Muscle of leg (tissue), 11 donors: Measurements from ENCODE around the gene NAA30. TPM values are rescaled to one million over a fixed set of nuclear protein-coding genes. Genes with fewer than 3 reads are reported as not detected.
A peak's percentile ranks its signal among the peaks of the same experiment; 100 is the strongest.
"Not testable (repeated sequence)": the region's sequence is repeated elsewhere in the genome, so short reads cannot be mapped to it uniquely, and the experiment has no call there.

Experiments used
- DNase-seq: peaks from one replicate; pipeline ENCODE4 v3.0.0; 2013
- H3K27ac ChIP-seq: one replicate; pipeline ENCODE4 v1.5.1; 2013; ENCODE audit warnings: mild to moderate bottlenecking, low read length, control low read depth
- H3K27me3 ChIP-seq: one replicate; pipeline ENCODE4 v1.6.1; 2013; ENCODE audit warnings: low read length; ENCODE audit not compliant: control insufficient read depth, insufficient read depth
- H3K36me3 ChIP-seq: one replicate; pipeline ENCODE4 v1.6.1; 2013; ENCODE audit warnings: low read length; ENCODE audit not compliant: control insufficient read depth, insufficient read depth
- H3K4me1 ChIP-seq: one replicate; pipeline ENCODE4 v1.6.1; 2013; ENCODE audit warnings: low read length; ENCODE audit not compliant: control insufficient read depth, insufficient read depth
- H3K4me3 ChIP-seq: one replicate; pipeline ENCODE4 v1.5.1; 2013; ENCODE audit warnings: low read length, control low read depth
- H3K9me3 ChIP-seq: replicated peaks from 2 replicates; pipeline ENCODE4 v1.6.1; 2013; ENCODE audit warnings: low read depth, low read length; ENCODE audit not compliant: control insufficient read depth
- WGBS: methylation state at CpG from one replicate; pipeline ENCODE4 v1.1.5; 2013; ENCODE audit warnings: missing lambda C conversion rate; ENCODE audit not compliant: insufficient coverage; 5-methylcytosine and 5-hydroxymethylcytosine counted together
- polyA plus RNA-seq, 8 donors: library from polyadenylated mRNA; unstranded; fragments of 120-200 nt; gene quantifications; one replicate each; pipeline versions ENCODE4 v1.2.1 to v1.2.3, GENCODE V29; 2013; ENCODE audit warnings: inconsistent platforms in 1 of 8, low replicate concordance in 1 of 8; ENCODE audit not compliant: insufficient read length in 8 of 8, insufficient read depth in 1 of 8
- total RNA-seq: library from RNA; stranded (reverse); fragments of 120-200 nt; gene quantifications from one replicate; pipeline ENCODE4 v1.2.4, GENCODE V29; 2013

Gene NAA30
- total and polyA plus RNA-seq, 9 donors = 15.8 to 25.0 (median 22.3) TPM

DNA sequence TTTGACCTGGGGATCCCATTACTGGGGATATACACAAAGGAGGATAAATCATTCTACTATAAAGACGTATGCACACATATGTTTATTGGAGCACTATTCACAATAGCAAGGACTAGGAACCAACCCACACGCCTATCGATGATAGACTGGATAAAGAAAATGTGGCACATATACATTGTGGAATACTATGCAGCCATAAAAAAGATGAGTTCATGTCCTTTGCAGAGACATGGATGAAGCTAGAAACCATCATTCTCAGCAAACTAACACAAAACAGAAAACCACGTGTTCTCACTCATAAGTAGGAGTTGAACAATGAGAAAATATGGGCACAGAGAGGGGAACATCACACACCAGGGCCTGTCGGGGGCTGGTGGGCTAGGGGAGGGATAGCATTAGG is 20.2 kb upstream of the NAA30 start:
- not testable (repeated sequence) for H3K4me3 ChIP-seq, H3K27me3 ChIP-seq, H3K4me1 ChIP-seq, H3K9me3 ChIP-seq, H3K27ac ChIP-seq, DNase-seq, H3K36me3 ChIP-seq
- WGBS = no CpG with 5 or more reads among the region's 5 CpGs

DNA sequence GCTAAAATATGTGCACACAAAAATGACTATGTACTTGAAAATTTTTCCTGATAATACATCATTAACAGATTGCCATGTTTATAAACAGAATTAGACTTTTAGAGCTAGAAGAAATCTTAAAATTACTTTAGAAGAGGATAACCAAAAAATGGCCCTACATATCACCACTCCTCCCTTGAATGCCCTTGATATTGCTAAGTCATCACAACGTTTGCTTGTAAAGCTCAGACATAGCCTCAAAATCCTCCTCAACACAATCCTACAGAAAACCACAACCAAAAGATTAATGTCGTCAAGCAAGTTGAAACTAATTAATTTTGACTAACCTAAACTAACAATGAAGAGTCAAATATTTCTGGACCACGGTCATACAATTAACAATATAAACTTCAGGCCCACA is 19.4 kb upstream of the NAA30 start:
- H3K36me3 ChIP-seq = no peaks in the 10 kb centered on the region
- H3K27ac ChIP-seq = no peak overlapping the region
- H3K4me3 ChIP-seq = no peak overlapping the region
- H3K27me3 ChIP-seq = peaks cover 2% of the 10 kb centered on the region
- no CpG with 5 or more reads among the region's 3 CpGs for WGBS
- no peaks in the 10 kb centered on the region for H3K4me1 ChIP-seq
- no peaks in the 10 kb centered on the region for H3K9me3 ChIP-seq
- no peak for DNase-seq

DNA sequence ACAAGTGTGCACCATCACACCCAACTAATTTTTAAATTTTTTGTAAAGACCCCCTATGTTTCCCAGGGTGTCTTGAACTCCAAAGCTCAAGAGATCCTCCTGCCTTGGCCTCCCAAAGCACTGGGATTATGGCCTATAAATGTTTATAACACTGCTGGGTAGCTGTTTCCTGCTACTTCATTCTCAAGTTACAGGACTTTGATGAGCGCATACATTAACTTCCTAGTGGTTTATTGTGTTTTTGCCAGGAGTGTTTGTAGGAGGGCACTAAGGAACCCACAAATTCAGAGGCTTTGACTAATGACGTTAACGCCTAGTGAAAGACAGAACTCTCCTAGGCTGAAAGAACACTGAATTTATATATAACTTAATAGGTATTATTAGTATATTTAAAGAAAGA is 15.2 kb upstream of the NAA30 start:
- Histone ChIP-seq H3K4me3 (no peak overlapping the region), H3K27me3 (no peaks in the 10 kb centered on the region), H3K27ac (no peak overlapping the region), H3K9me3 (no peaks in the 10 kb centered on the region), H3K4me1 (no peaks in the 10 kb centered on the region), H3K36me3 (no peaks in the 10 kb centered on the region)
- no peak for DNase-seq
- WGBS = no CpG with 5 or more reads among the region's 3 CpGs

- Histone ChIP-seq H3K27me3 (no peaks in the 10 kb centered on the region), H3K9me3 (no peaks in the 10 kb centered on the region), H3K36me3 (no peaks in the 10 kb centered on the region), H3K4me1 (no peaks in the 10 kb centered on the region), H3K4me3 (no peak overlapping the region), H3K27ac (no peak overlapping the region)
- no peak for DNase-seq
Observed at GRCh38 chr14:57378661-57379060, 11.7 kb upstream of the NAA30 start.

- Histone ChIP-seq H3K4me3 (no peak overlapping the region), H3K36me3 (no peaks in the 10 kb centered on the region), H3K27me3 (no peaks in the 10 kb centered on the region), H3K27ac (no peak overlapping the region), H3K9me3 (no peaks in the 10 kb centered on the region), H3K4me1 (no peaks in the 10 kb centered on the region)
- 82% methylated on average over 2 of the region's 3 CpGs for WGBS
- no peak for DNase-seq
Observed at GRCh38 chr14:57380935-57381334, 9.5 kb upstream of the NAA30 start.

DNA sequence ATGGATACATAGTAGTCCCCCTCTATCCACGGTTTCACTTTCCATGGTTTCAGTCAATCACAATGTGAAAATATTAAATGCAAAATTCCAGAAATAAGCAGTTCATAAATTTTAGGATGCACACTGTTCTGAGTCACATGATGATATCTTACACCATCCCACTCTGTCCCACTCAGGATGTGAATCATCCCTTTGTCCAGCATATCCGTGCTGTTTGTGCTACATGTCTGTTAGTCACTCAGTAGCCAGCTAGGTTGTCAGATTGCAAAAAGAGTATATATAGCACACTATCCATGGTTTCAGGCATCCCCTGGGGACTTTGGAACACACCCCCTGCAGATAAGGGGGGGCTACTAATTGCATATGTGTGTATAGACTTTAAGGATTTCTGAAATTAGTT is 8.1 kb upstream of the NAA30 start:
- H3K27me3 ChIP-seq = no peaks in the 10 kb centered on the region
- no CpG with 5 or more reads among the region's 2 CpGs for WGBS
- H3K9me3 ChIP-seq = no peaks in the 10 kb centered on the region
- no peak overlapping the region for H3K4me3 ChIP-seq
- H3K27ac ChIP-seq = no peak overlapping the region
- H3K36me3 ChIP-seq = no peaks in the 10 kb centered on the region
- no peak for DNase-seq
- H3K4me1 ChIP-seq = no peaks in the 10 kb centered on the region

DNA sequence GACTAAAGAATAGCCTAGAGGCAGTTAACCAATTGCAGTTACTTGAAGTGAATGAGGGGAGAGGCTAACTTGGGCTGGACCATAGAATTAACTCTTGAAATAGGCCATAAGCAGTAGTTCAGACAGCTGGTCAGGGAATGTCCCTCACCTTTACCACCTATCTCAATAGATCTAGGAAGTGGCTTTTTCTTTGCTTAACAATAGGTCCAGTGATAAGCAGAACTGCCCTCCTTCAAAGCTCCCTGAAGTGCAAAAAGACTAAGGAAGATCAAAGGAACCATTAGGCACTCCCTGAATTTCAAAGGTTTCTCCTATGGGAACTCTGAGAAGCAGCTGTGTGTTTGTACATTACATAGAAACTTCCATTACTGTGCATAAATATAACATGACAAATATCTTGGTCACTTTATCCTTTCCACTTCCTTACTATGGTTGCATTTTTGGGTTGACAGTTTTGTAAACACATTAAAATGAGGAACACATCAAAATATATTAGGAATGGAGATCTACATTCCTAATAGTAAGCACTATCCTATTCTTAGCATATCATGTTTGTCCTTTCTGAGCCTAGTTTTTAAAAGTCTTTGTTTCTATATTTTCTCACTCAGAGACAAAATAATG is 7.2 kb upstream of the NAA30 start:
- DNase-seq = no peak
- Histone ChIP-seq H3K36me3 (no peaks in the 10 kb centered on the region), H3K4me1 (no peaks in the 10 kb centered on the region), H3K9me3 (no peaks in the 10 kb centered on the region), H3K27ac (no peak overlapping the region), H3K4me3 (no peak overlapping the region), H3K27me3 (no peaks in the 10 kb centered on the region)

- no peaks in the 10 kb centered on the region for H3K9me3 ChIP-seq
- H3K27ac ChIP-seq = no peak overlapping the region
Observed at GRCh38 chr14:57388067-57388466, 2.3 kb upstream of the NAA30 start.

GRCh38 chr14:57389646-57390036 is 745 bp upstream of the NAA30 start:
- WGBS = 37% methylated on average over 5 of the region's 5 CpGs
- Histone ChIP-seq H3K4me1 (peaks cover 11% of the 10 kb centered on the region), H3K36me3 (no peaks in the 10 kb centered on the region), H3K9me3 (no peaks in the 10 kb centered on the region), H3K4me3 (peak overlapping the region; percentile 81), H3K27me3 (no peaks in the 10 kb centered on the region), H3K27ac (peak overlapping the region; percentile 86)
- DNase-seq = no peak

More at GRCh38 chr14:57388067-57388466, 2.3 kb upstream of the NAA30 start:
- Histone ChIP-seq H3K27me3 (no peaks in the 10 kb centered on the region), H3K4me1 (peaks cover 11% of the 10 kb centered on the region), H3K36me3 (no peaks in the 10 kb centered on the region), H3K4me3 (no peak overlapping the region)
- DNase-seq = no peak

GRCh38 chr14:57390806-57391516 is 575 bp downstream of the NAA30 start:
- H3K4me3 ChIP-seq = peak overlapping the region; percentile 81
- no peaks in the 10 kb centered on the region for H3K9me3 ChIP-seq
- peak; percentile 66 for DNase-seq
- no peaks in the 10 kb centered on the region for H3K27me3 ChIP-seq
- under 1% methylated on average over 65 of the region's 71 CpGs for WGBS
- peak overlapping the region; percentile 81 for H3K27ac ChIP-seq
- peaks cover 11% of the 10 kb centered on the region for H3K4me1 ChIP-seq
- H3K36me3 ChIP-seq = no peaks in the 10 kb centered on the region
